Ecto neural progenitor cell (in vitro differentiated cells): ENCODE results near the gene ABLIM1.

Source experiments
- DNase-seq: peaks from one replicate; pipeline ENCODE4 v3.0.0-alpha.2; 2018; ENCODE audit warnings: low spot score

ABLIM1 gene

DNA sequence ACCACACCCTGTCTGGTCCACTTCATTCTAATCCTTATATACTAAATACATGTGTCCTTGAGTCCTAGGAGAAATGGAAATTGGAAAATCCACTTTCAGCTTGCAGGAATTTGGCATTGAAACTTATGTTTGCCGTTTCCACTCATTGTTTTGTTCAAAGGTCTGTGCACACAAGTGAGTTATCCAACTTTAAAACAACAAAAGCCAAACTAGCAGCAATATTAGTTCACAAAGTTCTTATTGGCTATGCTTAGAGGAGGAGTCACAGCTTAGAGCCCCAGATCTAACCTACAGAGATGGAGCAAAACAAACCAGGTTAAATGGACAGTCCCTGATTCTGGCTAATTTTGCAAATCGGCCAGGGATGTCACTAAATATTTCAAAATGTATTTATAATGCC is 209.2 kb downstream of the ABLIM1 start:
- no peak for DNase-seq

DNA sequence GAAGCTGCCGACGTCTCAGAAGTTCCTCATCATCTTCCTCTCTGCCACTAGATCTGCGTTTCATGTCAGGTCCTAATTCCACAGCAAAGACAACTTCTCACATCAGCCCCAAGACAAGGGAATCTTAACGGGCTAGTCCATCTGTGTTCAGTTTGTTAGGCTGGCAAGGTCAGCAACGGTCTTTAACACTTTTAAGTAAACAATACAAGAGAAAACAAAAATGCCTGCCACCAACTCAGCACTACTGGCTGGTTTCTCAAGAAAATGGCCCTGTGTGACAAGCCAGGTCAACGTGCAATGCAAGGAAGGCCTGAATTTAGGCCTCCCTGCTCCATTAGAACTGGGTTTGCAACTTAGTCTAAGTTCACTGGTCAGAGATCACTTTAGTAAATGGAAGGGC is 212.7 kb downstream of the ABLIM1 start:
- no peak for DNase-seq

DNA sequence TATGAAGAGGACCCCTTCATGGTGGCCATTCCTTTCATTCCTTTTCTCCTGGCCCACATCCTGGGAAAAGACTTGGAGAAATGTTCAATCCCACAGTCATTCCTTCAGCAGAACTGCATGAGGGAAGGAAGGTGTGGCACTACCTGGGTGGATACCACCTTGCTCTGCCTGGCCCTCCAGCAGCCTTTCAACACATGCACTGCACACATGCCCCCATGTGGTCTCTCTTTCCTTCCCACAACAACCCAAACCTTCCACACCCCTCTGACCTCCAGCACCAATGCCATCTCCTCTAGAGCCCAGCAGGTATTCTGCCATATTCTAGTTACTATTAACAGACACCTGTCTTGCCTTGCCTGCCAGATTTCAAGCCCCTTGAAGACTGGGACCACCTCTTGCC is 213.3 kb downstream of the ABLIM1 start:
- DNase-seq: no peak

DNA sequence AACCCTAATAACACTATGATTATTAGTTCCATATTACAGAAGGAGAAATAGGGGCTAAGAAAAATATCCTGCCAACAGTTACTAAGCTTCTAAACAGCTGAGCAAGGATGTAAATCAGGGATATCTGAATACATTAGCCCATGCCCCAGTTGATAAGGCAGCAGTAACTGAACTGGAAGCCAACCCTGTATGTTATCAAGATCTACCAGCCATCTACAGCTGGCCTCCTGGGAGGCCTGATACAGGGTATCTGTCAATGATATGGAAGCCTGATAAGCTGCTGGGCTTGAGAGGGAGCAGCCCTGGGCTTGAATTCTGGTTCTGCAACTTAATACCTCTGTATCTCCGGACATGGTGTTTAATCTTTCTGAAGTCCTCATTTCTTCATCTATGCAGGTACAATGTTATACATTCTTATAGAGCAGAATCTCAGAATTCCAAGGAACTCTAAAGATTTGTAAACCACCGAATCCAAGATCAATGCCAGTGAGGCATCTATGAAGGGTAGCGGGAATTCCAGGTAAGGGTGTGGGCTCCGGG is 215.9 kb downstream of the ABLIM1 start:
- no peak for DNase-seq

DNA sequence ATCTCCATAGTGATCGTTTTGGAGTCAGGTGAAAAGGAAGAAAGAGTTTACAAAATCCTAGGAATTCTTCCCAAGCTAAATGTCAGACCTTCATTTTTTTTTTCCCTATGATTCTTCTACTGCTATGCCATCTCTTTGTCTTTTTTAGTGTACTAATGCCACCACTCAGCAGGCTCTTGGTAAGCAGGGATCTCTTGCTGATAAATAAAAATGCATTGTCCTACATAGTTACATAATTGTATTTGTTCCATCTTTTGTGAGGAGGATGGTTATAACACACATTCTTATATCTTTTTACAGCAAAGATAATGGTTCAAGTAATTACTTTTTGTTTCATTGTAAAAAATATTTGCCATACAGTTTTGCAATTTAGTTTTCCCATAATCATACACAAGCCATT is 217.0 kb downstream of the ABLIM1 start:
- DNase-seq: no peak

DNA sequence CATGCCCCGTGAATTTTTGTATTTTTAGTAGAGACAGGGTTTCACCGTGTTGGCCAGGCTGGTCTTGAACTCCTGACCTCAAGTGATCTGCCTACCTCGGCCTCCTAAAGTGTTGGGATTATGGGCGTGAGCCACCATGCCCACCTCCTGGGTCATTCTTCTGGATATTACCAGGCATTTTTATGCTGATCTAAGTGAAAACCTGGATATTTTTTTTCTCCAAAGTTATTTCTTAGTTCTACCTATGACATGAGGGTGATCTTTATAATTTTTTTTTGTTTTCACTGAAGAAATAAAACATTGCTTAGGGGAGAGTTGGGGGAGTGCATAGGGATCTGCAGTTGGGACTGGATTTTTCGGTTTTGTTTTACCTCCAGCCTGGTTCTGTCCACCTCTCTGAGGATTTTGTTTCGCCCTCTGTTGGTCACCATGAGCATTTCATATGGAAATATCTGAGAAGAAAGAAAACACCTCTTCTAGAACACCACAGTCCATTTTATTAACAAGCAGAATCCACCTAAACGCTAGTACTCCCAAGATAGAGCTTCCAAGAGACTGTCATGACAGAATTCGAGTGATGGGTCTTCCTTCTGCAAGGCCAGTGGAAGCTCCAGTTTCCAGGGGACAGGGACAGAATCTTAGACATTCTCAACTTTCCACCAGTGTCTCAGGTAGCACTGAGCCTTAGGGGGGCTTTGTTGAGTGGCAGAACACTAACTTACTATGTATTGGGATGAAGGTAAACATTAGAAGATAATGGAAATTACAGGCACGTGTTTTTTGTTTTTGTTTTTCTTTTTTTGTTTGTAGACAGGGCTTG is 220.4 kb downstream of the ABLIM1 start:
- DNase-seq: no peak

DNA sequence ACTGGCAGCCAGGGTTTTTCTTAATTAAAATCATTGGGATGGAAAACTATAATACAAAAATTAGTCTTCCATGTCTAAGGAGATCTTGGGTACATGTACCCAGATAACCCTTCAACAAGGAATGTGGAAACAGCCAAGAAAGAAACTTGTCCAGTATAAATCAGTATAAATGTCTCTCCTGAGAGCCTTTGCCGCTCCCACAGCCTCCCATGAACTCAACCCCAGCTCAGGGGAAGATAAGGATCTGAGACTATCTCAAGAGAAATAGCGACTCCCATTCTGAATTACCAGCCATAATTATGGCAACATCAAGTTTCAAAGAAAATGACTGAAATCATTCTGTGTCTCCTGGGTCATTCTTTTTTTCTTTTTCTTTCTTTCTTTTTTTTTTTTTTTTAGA is 221.1 kb downstream of the ABLIM1 start:
- DNase-seq: no peak

DNA sequence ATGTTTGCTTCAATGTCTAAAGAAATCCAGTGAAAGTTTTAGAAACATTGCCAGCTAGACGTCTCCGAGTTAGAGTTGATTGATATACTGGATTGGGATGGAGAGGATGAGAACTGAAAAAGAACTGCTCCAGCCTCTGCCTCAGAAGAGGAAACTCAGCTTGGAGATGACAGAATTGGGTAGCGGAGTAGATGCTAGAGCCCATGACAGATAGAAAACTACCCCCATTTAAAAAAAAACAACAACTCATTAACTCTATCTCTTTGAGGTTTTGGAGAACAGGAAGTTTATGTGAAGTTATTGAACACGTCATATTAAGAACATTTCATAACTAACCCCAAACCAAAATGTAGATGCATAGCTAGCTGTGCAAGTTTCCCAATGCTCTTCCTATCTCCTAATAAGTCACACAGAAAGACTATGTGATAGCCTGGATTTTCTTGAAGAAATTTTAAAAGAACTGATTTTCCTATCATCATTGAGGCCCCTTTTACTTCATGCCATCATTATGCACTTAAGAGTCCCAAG is 225.4 kb downstream of the ABLIM1 start:
- no peak for DNase-seq

DNA sequence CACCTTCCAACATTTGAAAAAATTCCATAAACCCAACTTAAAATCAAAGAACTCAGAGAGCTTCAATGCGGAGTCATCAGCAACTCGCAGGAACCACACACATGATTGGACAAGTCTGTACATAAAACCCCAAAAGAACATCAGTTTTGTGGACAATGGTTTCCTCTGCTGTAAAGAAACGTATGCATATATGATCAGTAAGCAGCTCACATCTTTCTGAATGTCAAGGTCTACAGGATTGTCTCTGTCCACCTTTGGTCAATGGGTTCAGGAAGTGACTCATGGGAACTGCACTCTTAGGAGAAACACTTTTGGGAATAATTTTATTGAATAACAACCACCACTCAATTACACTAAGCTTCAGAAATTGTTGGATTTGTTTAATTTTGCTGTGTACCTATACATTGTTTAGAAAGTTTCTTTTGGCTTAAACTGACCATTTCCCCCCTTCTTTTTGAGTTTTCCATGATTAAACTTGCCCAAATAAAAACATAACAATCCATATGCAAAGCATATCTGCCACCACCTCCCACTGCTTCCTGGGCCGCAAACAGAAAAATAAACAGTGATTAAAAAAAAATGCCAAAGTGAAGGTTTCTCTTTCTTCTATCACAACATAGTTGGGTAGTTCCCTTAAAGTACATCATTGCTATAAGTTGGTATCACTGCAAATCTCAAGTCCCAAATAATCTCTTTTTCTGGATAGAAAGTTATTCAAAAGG is 226.5 kb downstream of the ABLIM1 start:
- DNase-seq: no peak

DNA sequence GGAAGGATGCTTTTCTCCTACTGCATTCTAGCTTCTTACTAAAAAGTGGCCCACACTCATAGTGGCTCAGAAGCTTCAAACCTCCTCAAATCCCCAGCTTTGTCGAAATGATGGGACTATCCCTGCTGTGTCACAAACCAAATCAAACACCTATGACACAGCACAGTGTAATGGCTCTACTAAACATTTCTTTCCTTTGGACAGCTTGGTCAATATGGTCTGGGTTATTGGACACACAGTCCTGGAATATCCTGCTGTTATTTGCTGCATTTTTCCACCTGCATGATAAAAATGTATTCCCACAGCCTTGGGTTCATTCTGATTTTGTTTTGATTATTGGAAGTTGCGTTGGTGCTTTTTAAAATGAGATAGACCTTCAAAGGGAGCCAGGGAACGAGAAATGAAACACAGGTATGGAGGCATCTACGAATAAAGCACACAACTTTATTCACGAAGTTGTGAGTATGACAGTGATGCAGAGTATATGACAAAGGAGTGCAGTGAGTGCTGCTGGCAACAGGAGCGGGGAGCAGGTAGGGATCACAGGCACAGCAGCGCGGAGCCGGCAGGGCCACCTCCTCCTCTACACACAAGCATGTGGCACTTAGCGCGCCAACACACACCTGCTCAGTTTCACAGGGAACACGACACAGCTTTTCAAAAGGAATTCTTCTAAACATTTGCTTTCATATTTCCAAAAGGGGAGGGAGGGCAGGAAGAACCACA is 227.2 kb downstream of the ABLIM1 start:
- no peak for DNase-seq

DNA sequence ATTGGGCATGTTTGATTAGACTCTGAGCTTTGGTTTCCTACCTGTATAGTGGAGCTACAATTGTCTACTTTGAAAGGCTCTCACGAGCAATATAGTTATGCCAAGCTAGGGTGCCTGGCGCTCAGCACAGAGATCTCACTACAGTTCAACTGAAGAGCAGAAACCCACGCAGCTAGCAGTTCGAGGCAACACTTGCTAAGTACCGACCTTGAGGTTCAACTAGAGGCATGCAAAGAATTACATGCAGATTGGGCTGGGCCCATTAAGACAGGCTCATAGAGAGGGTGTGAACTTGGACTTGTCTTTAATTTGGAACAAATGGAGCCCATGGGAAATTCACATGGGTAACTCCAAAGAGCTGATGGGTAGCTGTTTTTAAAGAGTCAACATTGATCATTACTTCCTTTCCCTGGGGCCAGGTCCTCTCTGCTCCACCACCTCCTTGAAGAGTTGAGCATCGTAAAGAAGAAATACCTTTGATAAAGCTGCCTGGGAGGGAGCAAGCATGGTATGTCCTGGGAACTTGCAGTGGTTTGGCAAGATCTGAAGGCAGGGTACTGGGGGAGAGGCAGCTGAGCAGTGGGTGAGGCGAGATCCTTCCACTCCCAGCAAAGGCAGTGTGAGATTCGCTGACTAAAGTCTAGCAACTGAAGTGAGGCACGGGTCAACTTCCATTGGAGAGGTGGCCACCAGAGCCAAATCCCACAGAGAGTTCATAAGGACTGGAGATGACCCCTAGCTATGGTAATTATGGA is 228.3 kb downstream of the ABLIM1 start:
- DNase-seq: no peak

DNA sequence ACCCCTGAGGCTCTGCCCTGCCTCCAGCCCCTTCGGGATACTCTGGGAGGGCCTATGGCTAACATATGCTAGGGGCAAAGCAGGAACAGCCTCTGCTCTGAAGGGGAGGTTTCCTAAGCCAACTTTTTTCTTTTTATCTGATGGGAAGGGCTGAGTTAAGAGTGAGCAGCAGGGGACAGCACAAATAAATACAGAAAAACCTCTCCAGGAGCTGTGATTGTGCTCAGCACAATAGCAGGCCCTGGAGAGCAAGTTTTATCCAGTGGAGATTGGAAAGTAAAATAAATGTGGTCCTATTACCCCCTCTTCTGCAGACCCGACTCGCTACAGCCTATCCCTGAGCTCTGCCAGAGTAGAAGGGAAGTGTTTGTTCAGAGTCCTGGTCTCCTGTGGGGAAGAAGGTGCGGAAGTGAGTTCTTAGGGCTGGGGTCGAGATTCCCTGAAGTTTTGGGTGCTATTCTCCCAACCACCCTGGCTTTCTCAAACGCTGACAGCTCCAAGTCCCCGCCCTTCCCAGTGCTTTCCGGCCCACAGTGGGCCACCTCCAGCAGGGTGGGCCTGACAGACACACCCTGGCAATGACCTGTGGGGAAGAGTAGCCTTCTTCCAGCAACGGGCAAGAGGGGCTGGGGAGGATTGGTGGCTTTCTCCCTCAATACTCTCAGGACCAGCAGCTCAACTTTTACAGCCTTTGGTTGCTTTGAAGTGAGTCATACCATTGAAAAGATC is 230.8 kb downstream of the ABLIM1 start:
- DNase-seq: no peak

DNA sequence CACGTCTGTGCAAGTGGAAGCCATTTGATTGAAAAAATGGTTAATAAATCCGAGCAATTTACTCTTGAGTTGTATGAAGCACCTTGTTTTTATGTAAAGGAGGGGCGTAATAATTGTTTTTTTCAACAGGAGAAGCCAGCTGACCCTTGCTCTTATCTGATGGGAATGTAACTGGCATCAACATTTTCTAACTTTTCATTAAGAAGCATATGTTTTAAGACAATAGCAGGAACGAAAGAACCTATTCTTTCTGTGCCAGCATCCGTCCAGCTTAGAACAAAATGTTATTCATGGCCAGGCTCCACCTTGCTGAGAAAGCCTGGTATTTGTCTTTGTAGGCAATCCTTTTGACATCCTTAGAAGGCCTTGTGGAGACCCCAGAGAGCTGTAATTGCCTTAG is 231.6 kb downstream of the ABLIM1 start:
- no peak for DNase-seq

DNA sequence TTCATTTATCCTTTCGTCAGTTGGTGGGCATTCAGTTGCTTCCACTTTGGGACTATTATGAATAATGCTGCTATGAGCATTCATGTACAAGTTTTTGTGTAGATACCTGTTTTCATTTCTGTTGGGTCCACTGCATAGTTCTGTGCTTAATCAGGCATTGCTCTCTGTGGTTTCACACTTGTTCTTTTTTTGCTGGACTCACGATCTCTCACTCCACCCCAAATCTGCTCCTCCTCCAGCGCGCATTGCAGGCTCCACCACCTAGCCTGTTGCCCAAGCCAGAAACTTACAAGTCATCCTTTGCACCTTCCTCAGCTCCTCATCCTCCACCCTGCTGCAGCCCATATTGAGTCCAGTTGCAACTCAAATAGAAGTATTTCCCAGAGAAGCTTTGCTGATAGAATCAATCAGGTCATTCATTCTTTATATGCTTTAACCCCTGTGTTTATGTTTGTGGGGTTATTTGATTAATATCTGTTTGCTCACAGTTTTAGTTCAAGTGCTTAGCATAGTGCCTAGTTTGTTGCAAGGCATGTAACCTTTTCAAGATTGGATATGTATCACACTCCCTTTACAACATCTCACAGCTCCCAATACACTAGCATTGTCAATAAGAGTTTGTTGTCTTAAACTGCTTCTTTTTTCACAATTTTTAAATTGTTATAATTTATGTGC is 237.1 kb downstream of the ABLIM1 start:
- no peak for DNase-seq

DNA sequence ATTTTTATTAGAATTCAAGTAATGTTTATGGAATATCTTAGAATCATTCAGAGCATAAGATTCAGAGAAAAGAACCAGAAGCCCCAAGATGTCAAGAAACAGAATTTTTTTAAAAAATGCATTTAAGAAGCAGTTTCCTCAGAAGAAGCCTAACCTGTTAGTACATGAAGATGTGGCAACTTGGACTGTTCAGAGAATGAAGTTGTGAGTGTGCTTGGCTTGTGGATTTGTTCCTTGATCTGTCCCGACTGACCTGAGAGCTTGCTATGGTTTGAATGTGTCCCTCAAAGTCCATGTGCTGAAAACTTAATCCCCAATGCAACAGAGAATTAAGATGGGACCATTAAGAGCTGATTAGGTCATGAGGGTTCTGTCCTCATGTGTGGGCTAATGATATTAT is 240.0 kb downstream of the ABLIM1 start:
- no peak for DNase-seq

DNA sequence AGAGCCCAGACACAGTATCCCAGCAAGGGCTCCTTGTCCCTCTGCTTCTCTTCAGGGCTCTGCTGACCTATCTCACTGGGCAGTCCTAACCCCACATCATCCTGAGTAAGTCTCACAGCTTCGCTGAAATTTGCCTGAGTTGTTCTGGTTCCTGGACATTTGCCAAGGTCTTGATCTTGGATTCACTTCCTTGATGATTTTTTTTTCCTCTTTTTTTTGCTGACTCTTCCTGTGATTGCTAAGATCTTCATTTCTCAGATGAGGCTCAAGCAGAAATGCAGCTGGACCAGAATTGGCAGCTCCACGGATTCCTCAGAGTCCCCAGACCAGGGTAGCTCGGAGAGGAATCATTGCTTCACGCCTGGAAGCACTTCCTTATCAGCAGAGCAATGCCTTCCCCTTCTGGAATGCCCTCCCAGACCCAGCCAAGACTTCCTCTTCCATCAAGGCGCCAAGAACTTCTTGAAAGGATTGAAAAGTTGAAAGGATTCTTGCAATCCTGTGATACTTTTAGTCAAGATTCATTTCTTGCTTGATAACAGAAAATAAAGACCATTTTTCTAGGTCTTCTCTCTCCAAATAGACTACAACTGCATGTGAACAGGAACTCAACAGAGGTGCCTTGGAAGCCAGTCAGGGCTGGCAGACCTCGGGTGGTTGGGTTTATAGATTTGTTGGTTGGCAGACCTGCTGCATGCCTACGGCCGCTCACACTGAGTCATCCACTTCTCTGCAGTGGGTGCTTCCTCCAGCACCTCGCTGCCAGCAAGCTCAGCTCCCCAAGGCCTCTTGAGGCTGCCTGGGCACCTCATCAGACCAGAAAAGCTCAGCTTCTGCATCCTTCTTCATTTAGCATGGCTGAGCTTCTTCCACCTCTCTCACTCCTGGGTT is 244.9 kb downstream of the ABLIM1 start:
- no peak for DNase-seq

DNA sequence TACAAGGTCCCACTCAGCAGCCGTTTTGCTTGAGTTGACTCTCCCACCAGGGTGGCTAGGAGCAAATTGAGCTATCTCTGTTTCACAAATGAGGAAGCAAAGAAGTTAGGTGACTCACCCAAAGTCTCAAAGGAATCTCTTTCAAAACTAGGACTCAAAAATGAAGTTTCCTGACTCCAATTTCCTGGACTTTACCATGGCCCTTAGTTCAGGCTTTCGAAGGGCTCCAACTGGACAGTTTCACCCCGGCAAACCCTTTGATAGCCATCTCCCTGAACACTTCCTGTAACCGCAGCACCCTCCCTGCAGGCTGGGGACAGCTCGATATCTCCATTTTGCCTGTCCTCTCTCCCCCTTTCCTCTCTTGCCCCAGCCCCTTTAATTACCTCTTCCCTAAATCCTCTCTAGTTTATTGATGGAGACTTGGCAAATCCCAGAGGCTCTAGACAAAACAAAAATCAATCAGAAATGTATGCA is 249.1 kb downstream of the ABLIM1 start:
- no peak for DNase-seq

DNA sequence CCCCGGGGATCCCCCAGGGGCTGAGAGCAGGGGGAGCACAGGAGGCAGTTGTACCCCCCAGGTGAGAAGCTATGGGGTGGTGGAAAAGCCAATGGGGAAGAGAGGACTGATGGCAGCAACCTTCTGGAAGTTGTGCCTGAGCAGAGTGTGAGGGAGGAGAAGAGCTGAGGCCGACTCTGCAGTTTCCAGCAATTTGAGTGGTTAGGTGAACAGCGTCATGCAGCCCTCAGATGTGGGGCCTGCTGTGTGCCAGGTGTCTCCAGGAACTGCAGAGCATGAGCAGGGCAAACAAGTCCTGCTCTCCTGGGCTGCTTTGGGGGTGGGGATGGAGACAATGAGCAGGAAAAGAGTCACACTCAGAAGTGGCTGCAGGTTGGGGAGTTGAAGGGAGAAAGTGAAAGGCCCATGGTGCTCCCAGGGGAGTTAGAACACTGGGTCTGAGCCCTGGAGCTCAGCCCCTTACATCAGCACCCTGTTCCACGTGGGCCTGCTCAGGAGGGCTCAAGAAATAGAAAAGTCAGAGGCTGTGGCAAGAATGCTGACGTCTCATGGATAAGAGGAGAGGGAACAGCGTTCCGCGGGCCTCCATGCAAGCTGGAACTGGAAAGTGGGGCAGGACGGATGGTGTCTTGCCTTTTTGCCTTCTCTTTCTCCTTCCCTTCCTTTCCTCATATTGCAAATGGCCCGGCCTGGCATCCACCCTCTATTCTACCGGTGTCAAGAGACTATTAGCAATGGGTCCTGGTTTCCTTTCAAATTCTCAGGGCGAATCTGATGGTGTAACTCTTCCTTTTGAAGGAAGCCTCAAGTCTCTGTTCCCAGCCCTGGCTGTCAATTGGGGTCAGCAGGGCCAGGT is 249.7 kb downstream of the ABLIM1 start:
- DNase-seq: no peak
